CD14-positive monocyte (primary cell): ENCODE results near the gene JMJD7. TPM values are rescaled to one million over a fixed set of nuclear protein-coding genes. Genes with fewer than 3 reads are reported as not detected.

ENCODE experiments used
- DNase-seq, 3 donors: peaks; one replicate each; pipeline ENCODE4 v3.0.0-alpha.2; 2011 to 2022
- H2AFZ ChIP-seq: 2 replicates; pipeline ENCODE4 v1.6.0; 2012; ENCODE audit warnings: mild to moderate bottlenecking, low read depth, low read length, inconsistent platforms; ENCODE audit not compliant: insufficient read depth, poor library complexity, severe bottlenecking
- H3K27ac ChIP-seq, 2 donors: 1 replicate in 1 of 2; 2 replicates in 1 of 2; pipeline ENCODE4 v1.5.1; 2012 to 2013; ENCODE audit warnings: low read length in 2 of 2, control low read depth in 1 of 2, inconsistent platforms in 1 of 2, low read depth in 1 of 2, mild to moderate bottlenecking in 1 of 2
- H3K27me3 ChIP-seq, 2 donors: one replicate each; pipeline versions ENCODE4 v1.6.0 to v1.6.1; 2011 to 2013; ENCODE audit warnings: low read length in 2 of 2; ENCODE audit not compliant: control insufficient read depth in 2 of 2, insufficient read depth in 2 of 2
- H3K36me3 ChIP-seq, 2 donors: replicated peaks in 1 of 2; 1 replicate in 1 of 2; 2 replicates in 1 of 2; pipeline versions ENCODE4 v1.5.1 to v1.6.1; 2012 to 2013; ENCODE audit warnings: low read length in 2 of 2, control low read depth in 1 of 2, inconsistent platforms in 1 of 2, mild to moderate bottlenecking in 1 of 2; ENCODE audit not compliant: insufficient read depth in 2 of 2, control insufficient read depth in 1 of 2
- H3K4me1 ChIP-seq, 2 donors: 1 replicate in 1 of 2; 2 replicates in 1 of 2; pipeline versions ENCODE4 v1.5.1 to v1.6.1; 2012 to 2013; ENCODE audit warnings: low read length in 2 of 2, control low read depth in 1 of 2, inconsistent platforms in 1 of 2, mild to moderate bottlenecking in 1 of 2, moderate library complexity in 1 of 2; ENCODE audit not compliant: insufficient read depth in 2 of 2, control insufficient read depth in 1 of 2
- H3K4me2 ChIP-seq: replicated peaks from 2 replicates; pipeline ENCODE3; 2012; ENCODE audit warnings: low read length, moderate library complexity, mild to moderate bottlenecking; ENCODE audit not compliant: poor library complexity, severe bottlenecking; ENCODE audit errors: extremely low read depth
- H3K4me3 ChIP-seq, 3 experiments: fragments of 200-600 bp in 1 of 3; sonication (generic) in 1 of 3; replicated peaks in 1 of 3; 1 replicate in 2 of 3; 2 replicates in 1 of 3; pipeline ENCODE4 v1.5.1; 2011 to 2013; ENCODE audit warnings: low read length in 3 of 3, mild to moderate bottlenecking in 3 of 3, control low read depth in 2 of 3, low read depth in 2 of 3, inconsistent platforms in 1 of 3, moderate library complexity in 1 of 3
- H3K79me2 ChIP-seq: 2 replicates; pipeline ENCODE4 v1.6.0; 2012; ENCODE audit warnings: mild to moderate bottlenecking, control low read depth, inconsistent platforms, low read length, moderate library complexity; ENCODE audit not compliant: insufficient read depth
- H3K9ac ChIP-seq: 2 replicates; pipeline ENCODE4 v1.6.0; 2017; ENCODE audit warnings: low read length, mild to moderate bottlenecking; ENCODE audit not compliant: insufficient read depth, poor library complexity, severe bottlenecking
- H3K9me3 ChIP-seq, 2 donors: replicated peaks in 1 of 2; 1 replicate in 1 of 2; 2 replicates in 1 of 2; pipeline versions ENCODE4 v1.5.1 to v1.6.1; 2012 to 2013; ENCODE audit warnings: low read length in 2 of 2, control low read depth in 1 of 2; ENCODE audit not compliant: control insufficient read depth in 1 of 2, insufficient read depth in 1 of 2
- H4K20me1 ChIP-seq: 2 replicates; pipeline ENCODE4 v1.6.0; 2012; ENCODE audit warnings: mild to moderate bottlenecking, low read length, control low read depth, moderate library complexity; ENCODE audit not compliant: insufficient read depth
- H3K27ac Mint-ChIP-seq, 7 donors: one replicate each; pipeline ENCODE4 v1.8.0; 2020; ENCODE audit warnings: mild to moderate bottlenecking in 7 of 7, mixed read lengths in 7 of 7, moderate library complexity in 6 of 7, inconsistent platforms in 2 of 7
- H3K27me3 Mint-ChIP-seq, 3 donors: one replicate each; pipeline ENCODE4 v1.8.0; 2021 to 2022; ENCODE audit warnings: low read depth in 3 of 3, mild to moderate bottlenecking in 3 of 3, mixed read lengths in 3 of 3, moderate library complexity in 3 of 3, inconsistent platforms in 1 of 3
- H3K36me3 Mint-ChIP-seq, 2 donors: one replicate each; pipeline ENCODE4 v1.8.0; 2020; ENCODE audit warnings: mixed read lengths in 2 of 2, inconsistent platforms in 1 of 2, mild to moderate bottlenecking in 1 of 2
- H3K4me1 Mint-ChIP-seq: one replicate; pipeline ENCODE4 v1.8.0; 2020; ENCODE audit warnings: mild to moderate bottlenecking, mixed read lengths
- H3K4me3 Mint-ChIP-seq, 2 donors: one replicate each; pipeline ENCODE4 v1.8.0; 2020; ENCODE audit warnings: mild to moderate bottlenecking in 2 of 2, mixed read lengths in 2 of 2, moderate library complexity in 1 of 2
- H3K9me3 Mint-ChIP-seq, 7 donors: one replicate each; pipeline ENCODE4 v1.8.0; 2020 to 2022; ENCODE audit warnings: mixed read lengths in 7 of 7, mild to moderate bottlenecking in 6 of 7, moderate library complexity in 6 of 7, inconsistent platforms in 2 of 7
- CTCF ChIP-seq: fragments of 200-600 bp; IDR thresholded peaks from one replicate; pipeline ENCODE4 v1.8.0; 2022; ENCODE audit warnings: antibody characterized with exemption, mild to moderate bottlenecking
- WGBS: methylation state at CpG from one replicate; pipeline ENCODE4 v1.1.5; 2013; ENCODE audit warnings: missing lambda C conversion rate; ENCODE audit not compliant: insufficient coverage; 5-methylcytosine and 5-hydroxymethylcytosine counted together
- intact Hi-C, 2 donors: fragments of 100-400 bp; cut with micrococcal nuclease; formaldehyde crosslinking; loops; one replicate each; pipeline versions ENCODE4 v1.15.0 to v1.15.1; 2023
- polyA plus RNA-seq, 3 donors: library from polyadenylated mRNA; depleted of rRNA in 1 of 3; unstranded in 2 of 3; stranded (reverse) in 1 of 3; fragments of 300-500 nt in 2 of 3; fragments of >200 nt in 1 of 3; fragmentation: Illumina TruSeq in 2 of 3; gene quantifications; 1 replicate in 2 of 3; 2 replicates in 1 of 3; pipeline ENCODE4 v1.2.3, GENCODE V29; 2012 to 2021

The JMJD7 gene
- polyA plus RNA-seq, 3 donors: 11.3 to 18.8 (median 15.2) TPM

- H3K4me2 ChIP-seq: no peak overlapping the region
- no peaks in the 10 kb centered on the region for H3K9me3 ChIP-seq
- intact Hi-C loops: no loop called here
- H3K9ac ChIP-seq: no peak overlapping the region
- Mint-ChIP-seq H3K9me3 (no peaks in the 10 kb centered on the region), H3K36me3 (peaks cover 54 to 64% of the 10 kb centered on the region in 2 donors), H3K27me3 (peaks cover 0 to 1% (median 0%) of the 10 kb centered on the region in 3 donors), H3K4me3 (no peak overlapping the region), H3K27ac (peak overlapping the region in 1 of 7 donors; percentile 14), H3K4me1 (peaks cover 5% of the 10 kb centered on the region)
- no peak overlapping the region for H3K27ac ChIP-seq
- H3K4me1 ChIP-seq: no peaks in the 10 kb centered on the region
- DNase-seq: no peak
- peaks cover 50 to 65% of the 10 kb centered on the region in 2 donors for H3K36me3 ChIP-seq
- H4K20me1 ChIP-seq: peaks cover 32% of the 10 kb centered on the region
- H3K27me3 ChIP-seq: no peaks in the 10 kb centered on the region
- 93% methylated on average over 19 of the region's 23 CpGs for WGBS
- no peak overlapping the region for H2AFZ ChIP-seq
- no peaks in the 10 kb centered on the region for H3K79me2 ChIP-seq
- no peak overlapping the region for H3K4me3 ChIP-seq
- TF ChIP-seq CTCF: no peak
These were observed 9.0 kb downstream of the JMJD7 start for GRCh38 chr15:41836713-41837454.

GRCh38 chr15:41838400-41838897, 10.6 kb downstream of the JMJD7 start, which contains the start of gene PLA2G4B:
TSS of gene PLA2G4B (plus strand) at chr15:41838847. CDS start at chr15:41838914, 67 bp downstream.
- Histone ChIP-seq H3K4me2 (no peak within 1 kb of the TSS), H3K4me3 (no peak within 1 kb of the TSS), H3K36me3 (peaks cover 42 to 66% of the 10 kb centered on the region in 2 donors), H3K9me3 (no peaks in the 10 kb centered on the region), H3K27ac (no peak within 1 kb of the TSS), H2AFZ (no peak within 1 kb of the TSS), H3K79me2 (no peaks in the 10 kb centered on the region), H3K27me3 (no peaks in the 10 kb centered on the region), H3K4me1 (no peaks in the 10 kb centered on the region), H3K9ac (no peak within 1 kb of the TSS), H4K20me1 (peaks cover 22% of the 10 kb centered on the region)
- Mint-ChIP-seq H3K27me3 (peaks cover 0 to 2% (median 1%) of the 10 kb centered on the region in 3 donors), H3K9me3 (no peaks in the 10 kb centered on the region), H3K36me3 (peaks cover 55 to 67% of the 10 kb centered on the region in 2 donors), H3K4me1 (no peaks in the 10 kb centered on the region), H3K27ac (peak within 1 kb of the TSS in 3 of 7 donors; percentile 21 to 31 (median 30)), H3K4me3 (no peak within 1 kb of the TSS)
- intact Hi-C loops: no loop called here
- WGBS: 85% methylated on average over 5 of the region's 6 CpGs
- no peak for DNase-seq
- no peak for TF ChIP-seq CTCF
